HG02623 (cell line): ENCODE results near the gene ZYG11B.
"Not testable (repeated sequence)": the region's sequence is repeated elsewhere in the genome, so short reads cannot be mapped to it uniquely, and the experiment has no call there.

Source experiments
- ATAC-seq: cut with Tn5 transposase; IDR thresholded peaks from one replicate; pipeline ENCODE4 v1.9.1; 2021; ENCODE audit warnings: moderate library complexity; ENCODE audit not compliant: unreplicated experiment

ZYG11B gene

DNA sequence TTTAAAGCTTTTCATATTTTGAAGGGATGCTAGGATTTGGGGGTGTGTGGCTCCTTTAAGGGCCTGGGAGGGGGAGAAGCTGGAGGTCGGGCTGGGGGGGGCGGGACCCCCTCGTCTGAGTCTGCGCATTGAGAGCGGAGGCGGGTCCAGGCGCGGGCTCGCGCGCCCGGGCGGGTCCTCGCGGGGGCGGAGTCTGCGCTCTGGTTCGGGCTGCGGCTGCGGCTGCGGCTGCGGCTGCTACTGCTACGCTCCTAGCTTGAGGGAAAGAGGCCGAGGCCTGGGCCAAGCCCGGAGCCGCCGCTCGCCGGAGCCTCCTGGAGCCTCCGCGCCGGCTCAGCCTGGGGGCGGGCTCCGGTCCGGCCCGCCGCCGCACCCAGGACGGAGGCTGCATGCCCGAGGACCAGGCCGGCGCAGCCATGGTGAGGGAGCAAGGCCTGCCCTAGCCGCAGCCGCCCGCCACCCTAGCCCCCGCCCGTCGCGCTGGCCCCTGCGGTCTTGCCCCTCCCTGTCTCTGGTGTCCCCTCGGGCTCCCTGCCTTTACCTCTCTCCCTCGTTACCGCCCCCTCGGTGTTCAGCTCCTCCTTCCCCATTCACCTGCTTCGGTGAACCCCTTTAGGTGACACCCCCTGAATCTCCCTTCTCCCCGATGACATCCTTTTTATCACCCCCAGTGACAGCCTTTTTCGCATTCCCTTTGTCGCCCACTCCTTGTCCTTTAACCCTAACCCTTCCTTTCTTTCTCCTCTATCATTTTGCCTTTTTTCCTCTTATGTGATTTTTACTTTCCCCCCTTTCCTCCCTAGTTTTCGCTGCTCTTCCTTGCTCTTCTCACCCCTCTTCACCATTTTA, at the start of gene ZYG11B:
Gene ZYG11B (plus strand): TSS at position 189 of the 849 bp plus-strand sequence. CDS start 201 bp downstream, at position 390.
- ATAC-seq = peak; percentile 91

DNA sequence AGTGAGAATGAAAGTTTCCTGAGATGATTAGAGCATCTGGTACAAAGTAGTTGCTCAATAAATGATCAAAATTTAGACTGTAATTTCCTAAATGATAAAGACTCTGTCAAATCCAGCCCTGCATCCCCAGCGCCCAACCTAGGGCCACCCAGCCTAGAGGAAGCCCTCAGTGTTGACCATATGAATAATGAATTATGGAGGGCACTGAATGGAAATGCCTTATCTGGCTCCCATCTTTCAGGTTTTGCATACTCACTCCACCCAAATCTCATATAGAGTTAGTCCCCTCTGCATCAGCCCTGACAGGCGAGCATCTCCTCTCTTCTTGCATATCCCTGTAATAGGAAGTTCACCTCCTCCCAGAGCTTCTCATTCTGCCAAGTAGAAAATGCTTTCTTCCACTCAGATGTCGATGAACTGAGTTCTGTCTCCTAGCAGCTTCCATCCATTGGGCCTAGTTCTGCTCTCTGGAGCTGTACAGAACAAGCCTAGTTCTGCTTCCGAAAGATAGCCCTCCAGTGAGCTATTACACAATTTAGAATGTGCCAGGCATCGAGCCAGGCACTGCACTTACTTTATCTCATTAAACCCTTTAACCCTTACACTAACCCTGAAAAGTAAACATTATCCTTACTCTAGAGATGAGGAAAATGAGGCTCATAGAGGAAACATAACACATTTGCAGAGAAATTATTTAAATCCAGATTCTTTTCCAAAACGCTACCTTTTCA, 49.0 kb upstream of the ZYG11B start:
- no peak for ATAC-seq

DNA sequence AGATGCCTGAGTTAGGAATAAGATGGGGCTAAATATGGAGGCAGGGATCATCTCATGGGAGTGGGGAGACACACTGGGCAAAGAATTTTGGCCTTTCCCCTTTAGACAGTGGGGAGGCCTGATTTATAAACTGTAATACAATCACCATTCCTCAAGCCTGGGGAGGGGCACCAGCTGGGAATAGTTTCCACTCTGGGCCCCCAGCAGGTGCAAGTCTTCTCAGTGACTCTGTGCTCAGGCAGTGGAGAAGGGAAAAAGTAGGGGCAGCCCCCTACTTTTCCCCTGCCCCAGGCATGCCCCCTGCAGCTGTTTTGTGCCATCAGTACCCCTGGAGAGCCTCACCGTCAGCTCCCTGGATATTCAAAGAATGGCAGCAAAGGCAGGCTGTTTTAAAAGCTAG, 47.2 kb upstream of the ZYG11B start:
- no peak for ATAC-seq

DNA sequence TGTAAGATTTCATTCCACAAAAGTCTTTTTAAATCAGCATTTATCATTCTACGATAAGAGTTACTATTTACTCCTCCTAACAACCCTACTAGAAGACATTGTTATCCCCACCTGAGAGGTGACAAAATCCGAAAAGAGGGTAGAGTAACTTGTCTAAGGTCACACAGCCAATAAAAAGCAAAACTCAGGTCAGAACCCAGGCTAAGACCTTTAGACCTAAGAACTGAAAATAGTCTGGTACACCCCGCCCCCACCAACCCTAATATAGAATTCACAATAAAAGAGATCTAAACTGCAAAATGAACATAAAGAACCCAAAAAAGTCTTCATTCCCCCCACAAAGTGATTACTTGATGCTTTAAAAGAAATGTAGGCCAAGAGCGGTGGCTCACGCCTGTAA, 46.8 kb upstream of the ZYG11B start:
- ATAC-seq = no peak

DNA sequence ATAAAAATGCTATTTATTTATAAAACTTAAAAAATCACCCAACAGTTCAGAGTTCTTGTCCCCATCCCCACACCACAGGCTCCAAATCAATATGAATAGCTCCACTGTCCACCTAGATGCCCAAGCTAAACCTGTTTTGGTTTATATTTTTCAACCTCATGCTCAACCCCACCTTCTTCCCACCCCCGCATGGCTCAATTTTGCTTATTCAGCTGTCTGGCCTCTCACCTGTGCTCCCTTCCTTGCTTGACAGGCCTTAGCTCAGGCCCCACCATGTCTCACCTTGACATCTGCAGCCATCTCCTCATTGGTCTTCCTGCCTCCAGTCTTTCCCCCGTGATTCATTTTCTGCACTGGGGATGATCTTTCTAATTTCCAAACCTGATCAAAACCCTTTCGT, 45.9 kb upstream of the ZYG11B start:
- ATAC-seq = no peak

DNA sequence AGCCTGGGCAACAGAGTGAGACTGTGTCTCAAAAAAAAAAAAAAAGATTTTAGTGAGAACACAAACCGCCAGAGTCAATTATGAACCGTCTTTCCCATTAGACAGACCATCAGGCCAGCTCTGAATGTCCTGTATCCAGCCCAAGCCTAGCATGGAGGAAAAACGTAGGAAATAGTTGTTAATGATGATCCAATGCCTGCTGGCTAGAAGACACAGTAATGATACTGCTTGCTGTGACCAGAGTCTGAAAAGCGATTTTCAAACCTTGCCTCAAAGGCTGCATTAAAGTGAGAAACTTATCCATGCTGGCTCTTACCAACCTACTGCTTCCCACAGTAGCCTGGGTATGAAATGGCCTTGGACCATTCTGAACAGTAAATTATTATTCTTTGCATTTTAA, 45.1 kb upstream of the ZYG11B start:
- no peak for ATAC-seq

DNA sequence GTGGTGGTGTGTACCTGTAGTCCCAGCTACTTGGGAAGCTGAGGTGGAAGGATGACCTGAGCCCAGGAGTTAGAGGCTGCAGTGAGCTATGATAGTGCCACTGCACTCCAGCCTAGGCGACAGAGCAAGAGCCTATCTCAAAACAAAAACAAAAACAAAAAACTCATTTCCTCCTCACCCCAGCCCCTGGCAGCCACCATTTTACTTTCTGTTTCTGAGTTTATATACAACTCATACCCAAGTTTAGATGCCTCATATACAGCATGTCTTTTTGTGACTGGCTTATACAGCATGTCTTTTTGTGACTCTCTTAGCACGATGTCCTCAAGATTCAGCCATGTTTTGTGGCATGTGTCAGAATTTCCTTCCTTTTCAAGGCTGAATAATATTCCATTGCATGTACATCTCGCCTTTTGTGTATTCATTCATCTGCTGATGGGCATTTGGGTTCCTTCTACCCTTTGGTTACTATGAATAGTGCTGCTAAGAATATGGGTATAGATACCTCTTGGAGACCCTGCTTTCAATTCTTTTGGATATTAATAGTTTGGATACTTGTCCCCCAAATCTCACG, 42.8 kb upstream of the ZYG11B start:
- no peak for ATAC-seq

DNA sequence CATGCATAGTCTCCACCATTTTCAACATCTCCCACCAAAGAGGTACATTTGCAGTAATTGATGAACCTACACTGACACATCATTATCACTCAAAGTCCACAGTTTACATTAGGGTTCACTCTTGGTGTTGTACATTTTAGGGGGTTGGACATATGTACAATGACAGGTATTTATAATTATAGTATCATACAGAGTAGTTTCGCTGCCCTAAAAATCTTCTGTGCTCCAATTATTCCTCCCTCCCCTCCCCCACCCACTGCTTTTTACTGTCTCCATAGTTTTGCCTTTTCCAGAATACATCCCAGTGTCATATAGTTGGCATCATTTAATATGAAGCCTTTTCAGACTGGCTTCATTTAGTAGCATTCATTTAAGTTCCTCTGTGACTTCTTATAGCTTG, 41.7 kb upstream of the ZYG11B start:
- no peak for ATAC-seq

DNA sequence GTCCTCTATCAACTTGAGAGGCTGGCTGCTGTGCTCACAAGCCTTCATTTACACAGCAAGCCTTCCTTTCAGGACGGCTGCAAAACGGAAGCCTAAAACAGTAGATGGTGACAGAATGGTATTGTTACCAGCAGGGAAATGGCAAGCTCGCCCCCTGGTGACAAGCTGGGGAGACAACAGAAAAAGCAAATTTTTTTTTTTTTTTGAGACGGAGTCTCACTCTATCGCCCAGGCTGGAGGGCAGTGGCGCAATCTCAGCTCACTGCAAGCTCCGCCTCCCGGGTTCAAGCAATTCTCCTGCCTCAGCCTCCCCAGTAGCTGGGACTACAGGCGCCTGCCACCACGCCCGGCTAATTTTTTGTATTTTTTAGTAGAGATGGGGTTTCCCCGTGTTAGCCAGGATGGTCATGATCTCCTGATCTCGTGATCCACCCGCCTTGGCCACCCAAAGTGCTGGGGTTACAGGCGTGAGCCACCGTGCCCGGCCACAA, 39.9 kb upstream of the ZYG11B start:
- not testable (repeated sequence) for ATAC-seq

DNA sequence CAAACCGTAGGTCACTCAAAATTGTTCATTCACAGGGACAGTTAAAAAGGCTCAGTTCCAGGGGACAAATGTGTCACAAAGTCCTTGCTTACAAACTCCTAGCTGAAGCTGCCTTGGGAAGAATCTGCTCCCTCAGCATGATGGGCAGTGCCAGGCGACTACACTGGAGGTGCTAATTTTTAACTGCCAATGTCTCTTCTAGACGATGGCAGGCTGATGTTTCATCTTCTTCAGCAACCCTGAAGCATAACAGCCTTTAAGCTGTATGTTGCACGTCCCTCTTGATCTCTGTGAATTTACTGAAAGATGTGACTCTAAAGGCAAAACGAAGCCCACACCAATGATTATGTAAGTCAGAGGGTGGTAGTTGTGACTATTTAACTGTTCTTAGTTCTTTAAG, 39.4 kb upstream of the ZYG11B start:
- no peak for ATAC-seq

DNA sequence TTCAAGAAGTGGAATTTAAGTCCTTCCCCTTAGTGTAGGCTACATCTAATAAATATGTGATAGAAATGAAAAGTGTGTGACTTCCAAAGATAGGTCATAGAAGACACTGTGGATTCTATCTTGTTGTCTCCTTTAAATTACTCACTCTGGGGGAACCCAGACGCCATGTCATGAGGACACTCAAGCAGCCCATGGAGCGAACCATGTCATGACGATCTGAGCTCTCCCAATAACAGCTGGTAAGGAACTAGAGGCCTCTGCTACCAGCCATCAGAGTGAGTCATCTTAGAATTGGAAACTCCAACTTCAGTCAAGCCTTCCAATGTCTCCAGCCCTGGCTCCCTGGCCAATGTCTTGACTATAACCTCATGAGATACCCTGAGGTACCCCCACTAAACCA, 34.4 kb upstream of the ZYG11B start:
- no peak for ATAC-seq

DNA sequence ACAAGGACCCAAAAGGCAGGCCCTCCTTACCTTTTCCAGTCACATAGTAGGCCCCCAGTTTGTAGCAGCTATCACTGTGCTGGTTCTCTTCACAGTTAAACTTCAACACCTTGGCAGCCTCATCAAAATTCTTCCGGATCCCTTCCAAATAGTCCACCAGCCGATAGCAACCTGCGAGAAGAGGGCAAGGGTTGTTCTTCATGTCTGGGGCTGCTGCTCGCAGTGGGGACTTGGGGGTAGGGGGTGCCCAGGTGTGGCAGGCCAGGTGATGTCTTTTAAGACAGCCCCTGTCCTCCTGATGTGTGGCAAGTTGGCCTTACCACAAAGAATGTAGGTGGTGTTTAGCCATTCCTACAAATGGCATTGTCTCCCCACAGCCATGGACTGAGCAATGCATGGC, 33.6 kb upstream of the ZYG11B start:
- no peak for ATAC-seq

DNA sequence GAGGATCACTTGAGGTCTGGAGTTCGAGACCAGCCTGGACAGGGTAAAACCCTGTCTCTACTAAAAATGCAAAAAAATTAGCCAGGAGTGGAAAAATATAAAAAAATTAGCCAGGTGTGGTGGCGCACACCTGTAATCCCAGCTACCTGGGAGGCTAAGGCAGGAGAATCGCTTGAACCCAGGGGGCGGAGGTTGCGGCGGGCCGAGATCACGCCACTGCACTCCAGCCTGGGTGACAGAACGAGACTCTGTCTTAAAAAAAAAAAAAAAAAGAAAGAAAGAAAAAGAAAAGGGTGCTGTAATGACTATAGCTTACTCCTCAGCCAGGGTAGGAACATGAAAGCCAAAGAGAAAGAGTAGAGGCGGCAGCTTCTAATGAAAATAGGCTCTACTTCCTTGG, 32.9 kb upstream of the ZYG11B start:
- not testable (repeated sequence) for ATAC-seq

DNA sequence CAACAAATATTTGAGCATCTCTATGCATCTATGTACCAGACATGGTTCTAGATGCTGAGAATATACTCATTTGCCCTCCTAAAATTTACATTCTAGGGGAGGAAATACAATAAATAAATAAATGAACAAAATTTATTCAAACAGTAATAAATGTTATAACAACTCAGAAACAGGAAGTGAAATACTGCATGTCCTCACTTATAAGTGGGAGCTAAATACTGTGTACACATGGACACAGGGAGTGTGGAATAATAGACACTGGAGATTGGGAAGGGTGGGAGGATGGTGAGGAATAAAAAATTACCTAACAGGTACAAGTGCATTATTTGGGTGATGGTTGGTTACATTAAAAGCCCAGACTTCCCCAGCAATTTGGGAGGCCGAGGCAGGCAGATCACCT, 32.4 kb upstream of the ZYG11B start:
- no peak for ATAC-seq

DNA sequence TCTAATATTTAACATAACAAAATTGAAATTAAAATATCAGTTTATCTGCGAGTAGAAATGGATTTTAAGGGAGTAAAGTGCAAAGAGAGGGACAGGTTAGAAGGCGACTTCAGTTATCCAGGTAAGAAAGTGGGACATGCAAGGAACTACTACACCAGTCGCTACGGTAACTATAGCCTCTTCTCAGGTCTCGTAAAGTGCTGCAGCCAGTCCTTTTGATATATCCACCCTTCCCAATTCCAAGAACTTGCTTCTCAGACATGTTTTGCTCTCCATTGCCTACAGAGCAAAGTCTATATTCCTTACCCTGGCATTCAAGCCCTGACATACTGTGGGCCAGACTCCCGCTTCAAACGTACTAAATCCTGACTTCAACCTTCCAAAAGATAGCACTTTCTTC, 30.6 kb upstream of the ZYG11B start:
- no peak for ATAC-seq

DNA sequence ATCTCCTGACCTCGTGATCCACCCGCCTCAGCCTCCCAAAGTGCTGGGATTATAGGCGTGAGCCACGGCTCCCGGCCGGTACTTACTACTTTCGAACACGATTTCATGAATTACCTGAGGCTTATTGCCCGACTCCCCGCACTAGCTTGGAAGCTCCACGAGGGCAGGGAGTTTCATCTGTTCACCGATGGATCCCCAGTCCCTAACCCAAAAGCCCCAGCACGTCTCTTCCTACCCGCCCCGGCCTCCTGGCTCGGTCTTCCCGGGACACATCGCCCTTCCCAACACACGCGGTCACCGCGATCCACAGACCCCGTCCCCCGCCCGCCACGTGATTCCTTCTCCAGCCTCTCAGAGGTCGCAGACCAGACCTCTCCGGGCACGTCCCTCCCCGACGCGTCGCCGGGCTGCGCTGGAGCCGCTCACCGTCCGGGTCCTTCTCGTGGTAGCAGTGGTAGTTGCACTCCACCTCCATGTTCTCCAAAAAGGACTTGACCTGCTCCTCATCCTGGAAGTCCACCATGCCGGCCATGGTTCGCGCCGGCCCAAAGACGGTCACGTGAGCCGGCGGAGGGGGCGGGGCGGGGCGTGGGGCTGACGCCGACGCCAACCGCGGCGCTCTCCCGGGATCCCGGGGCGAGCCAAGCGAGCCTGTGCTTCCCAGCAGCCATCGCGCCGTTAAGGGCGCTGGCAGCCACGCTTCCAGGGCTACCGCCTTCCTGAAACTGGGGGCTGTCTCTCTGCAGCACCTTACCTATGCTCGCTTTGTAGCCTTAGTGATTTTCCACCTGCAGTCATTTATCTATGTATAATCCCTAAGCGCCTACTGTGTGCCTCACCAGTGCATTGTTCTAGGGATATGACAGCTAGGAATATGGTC, 28.2 kb upstream of the ZYG11B start, which contains the start of gene COA7:
Gene COA7 (minus strand): TSS at position 553 of the 880 bp plus-strand sequence. CDS start 21 bp downstream, at position 532.
- ATAC-seq = peak; percentile 49

DNA sequence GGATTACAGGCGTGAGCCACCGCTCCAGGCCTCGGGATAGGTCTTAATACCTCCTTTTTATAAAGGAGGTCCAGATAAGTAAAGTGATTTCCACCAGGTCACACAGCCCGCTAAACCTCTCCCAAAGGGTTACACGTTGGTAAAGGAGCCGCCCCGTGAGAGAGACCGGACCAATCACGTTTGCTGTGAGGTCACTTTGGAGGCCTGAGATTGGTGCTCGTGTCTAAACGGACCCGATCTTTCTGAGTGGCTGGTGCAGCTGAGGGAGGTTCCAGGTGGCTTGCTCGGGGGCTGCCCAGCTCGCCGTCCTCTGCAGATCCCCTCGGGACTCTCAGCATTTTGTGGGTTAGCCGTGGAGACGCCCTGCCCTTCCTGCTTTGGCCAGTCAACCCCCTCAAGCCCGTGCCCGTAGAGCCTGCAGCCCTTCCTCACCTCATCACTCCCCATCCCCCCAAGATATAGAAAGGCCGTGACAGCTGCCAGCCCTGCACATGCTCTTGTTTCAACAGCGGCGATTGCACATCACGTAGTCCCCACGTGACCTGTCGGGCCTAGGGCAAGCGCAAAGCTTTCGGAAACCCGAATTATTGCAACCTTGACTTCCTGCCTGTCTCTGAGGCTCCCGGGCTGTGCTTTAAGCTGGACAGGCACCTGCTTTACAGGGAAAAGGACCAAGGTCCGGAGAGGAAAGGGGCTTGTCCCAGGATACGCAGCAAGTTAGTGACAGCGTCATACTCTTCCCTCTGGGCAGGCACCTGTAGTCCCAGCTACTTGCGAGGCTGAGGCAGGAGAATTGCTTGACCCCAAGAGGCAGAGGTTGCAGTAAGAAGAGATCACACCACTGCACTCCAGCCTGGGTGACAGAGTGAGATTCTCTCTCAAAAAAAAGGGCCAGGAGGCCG, 23.1 kb upstream of the ZYG11B start:
- peak; percentile 75 for ATAC-seq

DNA sequence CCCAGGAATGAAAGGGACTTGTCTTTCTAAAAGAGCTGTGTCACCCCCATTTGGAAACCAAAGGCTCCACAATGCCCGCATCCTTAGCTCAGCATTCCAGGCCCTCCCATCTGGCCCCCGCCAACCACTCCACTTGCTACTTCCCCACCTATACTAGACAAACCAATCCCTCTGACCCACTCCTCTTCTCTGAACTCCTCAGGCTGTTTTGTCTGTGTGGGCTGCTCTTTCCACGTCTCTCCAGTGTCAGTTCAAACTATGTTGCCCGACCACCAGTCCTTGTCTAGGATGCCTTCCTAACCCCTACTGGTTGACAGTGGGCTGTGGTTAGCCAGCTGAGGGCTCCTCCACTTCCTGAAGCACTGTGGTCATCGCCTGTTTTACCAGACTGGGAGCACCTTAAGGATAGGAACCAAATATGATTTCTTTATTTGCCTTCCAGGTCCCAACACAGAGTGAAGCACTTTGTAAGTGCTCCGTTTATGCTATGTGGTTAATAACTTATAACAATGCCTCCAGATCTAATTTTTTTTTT, 20.1 kb upstream of the ZYG11B start:
- ATAC-seq = no peak
